ENCODE data around the gene ATP8A2. TPM values are rescaled to one million over a fixed set of nuclear protein-coding genes. Genes with fewer than 3 reads are reported as not detected.

Gene ATP8A2
- total and polyA plus RNA-seq, 2 of the 8 experiments (the other 6 are each of a cell fraction or from before 2014, with no cell fraction given): 2.4 to 8.3 TPM

DNA sequence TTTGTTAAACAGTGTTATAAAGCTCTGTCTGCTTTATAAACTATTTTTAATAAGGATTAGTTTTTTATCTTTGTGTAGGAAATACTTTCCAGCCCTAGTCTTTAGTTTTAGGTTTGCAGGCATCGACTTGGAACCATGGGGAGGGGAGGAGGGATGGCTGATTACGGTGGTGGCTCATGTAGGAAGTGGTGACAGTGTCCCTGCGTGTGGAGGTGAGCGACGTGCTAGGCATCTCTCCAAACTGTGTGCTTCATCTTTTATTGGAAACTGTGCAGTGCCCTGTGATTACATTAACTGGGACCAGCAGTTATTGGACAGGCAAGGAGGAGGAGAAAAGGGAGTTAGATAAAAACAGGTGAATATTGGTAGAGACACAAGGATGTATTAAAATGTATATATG, 203.8 kb downstream of the ATP8A2 start (continued):
- TF ChIP-seq E2F6 (IDR thresholded peaks at IDR 0.05): no peak
- no peak for TF ChIP-seq TAF1 (IDR thresholded peaks at IDR 0.05; ENCODE audit: low read depth, low read length)
- no peak for TF ChIP-seq TBP (IDR thresholded peaks at IDR 0.05; ENCODE audit: low read depth, low read length)
- TF ChIP-seq MAX (IDR thresholded peaks at IDR 0.05): no peak
- TF ChIP-seq TEAD4 (IDR thresholded peaks at IDR 0.05; ENCODE audit: low read depth, low read length): no peak

Measured in H1 (cell line).